A673 (cell line): Measurements from ENCODE around the gene C19orf81. TPM values are rescaled to one million over a fixed set of nuclear protein-coding genes. Genes with fewer than 3 reads are reported as not detected.

ENCODE experiments used
- BruUV-seq: library from RNA; stranded (reverse); fragments of 400-500 nt; replicated peaks from 2 replicates; lab custom pipeline; 2021; lab: Mats Ljungman, UMichigan
- CTCF ChIA-PET: fragments of 300-600 bp; sonication (Branson Sonifier 250); formaldehyde crosslinking; loops from one replicate; lab custom pipeline; 2022; ENCODE audit warnings: antibody characterized with exemption; lab: Charles Lee
- POLR2A ChIA-PET: fragments of 300-600 bp; sonication (Branson Sonifier 250); formaldehyde crosslinking; loops from one replicate; lab custom pipeline; 2022; ENCODE audit warnings: antibody characterized with exemption; ENCODE audit not compliant: low non-redundant PET; lab: Charles Lee
- DNase-seq: peaks from one replicate; pipeline ENCODE4 v3.0.0-alpha.2; 2015; ENCODE audit warnings: low spot score
- H3K27ac ChIP-seq: fragments of 200-600 bp; sonication (generic); 2 replicates; pipeline ENCODE4 v1.5.1; 2016; ENCODE audit warnings: mixed run types, low read depth, mild to moderate bottlenecking, mixed read lengths, antibody characterized with exemption, low read length; ENCODE audit not compliant: poor library complexity, severe bottlenecking
- H3K27me3 ChIP-seq: fragments of 200-600 bp; sonication (generic); replicated peaks from 2 replicates; pipeline ENCODE4 v1.6.1; 2017; ENCODE audit warnings: mixed run types, low read depth, mild to moderate bottlenecking, mixed read lengths, antibody characterized with exemption, low read length; ENCODE audit not compliant: insufficient read depth, poor library complexity
- H3K36me3 ChIP-seq: fragments of 200-600 bp; sonication (generic); 2 replicates; pipeline ENCODE4 v1.6.1; 2016; ENCODE audit warnings: mixed run types, mild to moderate bottlenecking, mixed read lengths, antibody characterized with exemption, low read length; ENCODE audit not compliant: insufficient read depth, poor library complexity, severe bottlenecking
- H3K4me1 ChIP-seq: fragments of 200-600 bp; sonication (generic); 2 replicates; pipeline ENCODE4 v1.6.1; 2017; ENCODE audit warnings: mixed run types, mild to moderate bottlenecking, mixed read lengths, antibody characterized with exemption, low read length; ENCODE audit not compliant: insufficient read depth, poor library complexity, severe bottlenecking
- H3K4me3 ChIP-seq: fragments of 200-600 bp; sonication (generic); 2 replicates; pipeline ENCODE4 v1.5.1; 2016; ENCODE audit warnings: low read depth, mixed run types, mild to moderate bottlenecking, mixed read lengths, low read length; ENCODE audit not compliant: poor library complexity, severe bottlenecking
- H3K9me3 ChIP-seq: fragments of 200-600 bp; sonication (generic); 2 replicates; pipeline ENCODE4 v1.6.1; 2016; ENCODE audit warnings: mixed run types, low read depth, mild to moderate bottlenecking, mixed read lengths, antibody characterized with exemption, low read length; ENCODE audit not compliant: poor library complexity, severe bottlenecking
- EZH2 ChIP-seq: fragments of 200-600 bp; sonication (generic); IDR thresholded peaks from 2 replicates; pipeline ENCODE4 v1.6.1; 2017; ENCODE audit warnings: borderline replicate concordance, low read depth, mild to moderate bottlenecking, mixed read lengths, antibody characterized with exemption, low read length; ENCODE audit not compliant: poor library complexity, severe bottlenecking
- intact Hi-C: fragments of 100-400 bp; cut with micrococcal nuclease; formaldehyde crosslinking; loops from one replicate; pipeline ENCODE4 v1.10.0; 2022; ENCODE audit not compliant: unreplicated experiment
- total RNA-seq: library from RNA; stranded (reverse); gene quantifications from 2 replicates; pipeline ENCODE4 v1.2.3, GENCODE V29; 2021
- TF ChIP-seq, protein P1 (sequence below): fragments of 300-800, 200-600 bp; sonication (generic); conservative IDR thresholded peaks from 2 replicates; pipeline ENCODE4 v1.5.1; 2017; ENCODE audit warnings: low read depth, mild to moderate bottlenecking, antibody characterized with exemption, low read length, moderate library complexity, mixed read lengths

Gene C19orf81
- total RNA-seq, 1 experiment from 2014 or later: 6.2 TPM

DNA sequence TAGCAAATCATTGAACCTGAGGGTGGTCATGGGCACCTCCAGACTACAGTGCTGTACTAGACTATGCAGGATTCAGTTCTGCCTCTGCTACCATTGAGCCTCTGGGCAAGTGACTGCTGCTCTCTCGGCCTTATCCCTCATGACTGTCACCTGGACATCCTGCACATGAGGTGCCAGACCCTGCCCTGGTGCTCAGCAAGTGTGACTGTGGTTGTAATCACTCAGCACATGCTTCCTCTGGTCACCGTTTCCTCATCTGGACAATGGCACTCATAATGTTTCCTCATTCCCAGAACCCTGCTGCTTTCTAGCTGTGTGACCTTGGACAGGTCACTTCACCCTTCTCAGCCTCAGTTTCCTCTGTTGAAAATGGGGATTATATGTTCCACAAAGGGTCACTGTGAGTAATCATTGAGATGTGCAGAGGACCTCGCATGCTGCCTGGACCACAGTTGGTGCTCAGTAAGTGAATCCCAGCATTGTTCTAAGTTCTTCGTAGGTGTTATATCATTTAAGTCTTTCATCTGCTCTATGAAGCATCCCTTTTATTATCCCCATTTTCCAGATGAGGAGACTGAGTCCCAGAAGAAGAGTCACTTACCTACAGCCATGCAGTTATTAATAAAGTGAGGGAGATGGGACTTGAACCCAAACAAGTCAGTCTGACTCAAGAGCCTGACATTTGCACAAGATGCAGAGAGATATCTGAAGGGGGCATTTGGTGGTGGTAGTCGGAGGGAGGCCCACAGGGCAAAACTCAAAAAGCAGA, 12.7 kb upstream of the C19orf81 start:
- no peak for TF ChIP-seq EZH2
- TF ChIP-seq, protein P1, sequence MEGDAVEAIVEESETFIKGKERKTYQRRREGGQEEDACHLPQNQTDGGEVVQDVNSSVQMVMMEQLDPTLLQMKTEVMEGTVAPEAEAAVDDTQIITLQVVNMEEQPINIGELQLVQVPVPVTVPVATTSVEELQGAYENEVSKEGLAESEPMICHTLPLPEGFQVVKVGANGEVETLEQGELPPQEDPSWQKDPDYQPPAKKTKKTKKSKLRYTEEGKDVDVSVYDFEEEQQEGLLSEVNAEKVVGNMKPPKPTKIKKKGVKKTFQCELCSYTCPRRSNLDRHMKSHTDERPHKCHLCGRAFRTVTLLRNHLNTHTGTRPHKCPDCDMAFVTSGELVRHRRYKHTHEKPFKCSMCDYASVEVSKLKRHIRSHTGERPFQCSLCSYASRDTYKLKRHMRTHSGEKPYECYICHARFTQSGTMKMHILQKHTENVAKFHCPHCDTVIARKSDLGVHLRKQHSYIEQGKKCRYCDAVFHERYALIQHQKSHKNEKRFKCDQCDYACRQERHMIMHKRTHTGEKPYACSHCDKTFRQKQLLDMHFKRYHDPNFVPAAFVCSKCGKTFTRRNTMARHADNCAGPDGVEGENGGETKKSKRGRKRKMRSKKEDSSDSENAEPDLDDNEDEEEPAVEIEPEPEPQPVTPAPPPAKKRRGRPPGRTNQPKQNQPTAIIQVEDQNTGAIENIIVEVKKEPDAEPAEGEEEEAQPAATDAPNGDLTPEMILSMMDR: no peak
- H3K4me1 ChIP-seq: no peaks in the 10 kb centered on the region
- H3K36me3 ChIP-seq: no peaks in the 10 kb centered on the region
- ChIA-PET POLR2A (no interaction called here), CTCF (no interaction called here)
- peaks cover 12% of the 10 kb centered on the region for H3K9me3 ChIP-seq
- H3K4me3 ChIP-seq: no peak overlapping the region
- intact Hi-C loops: no loop called here
- DNase-seq: no peak
- no TSS peak for BruUV-seq
- no peak overlapping the region for H3K27ac ChIP-seq
- peaks cover 11% of the 10 kb centered on the region for H3K27me3 ChIP-seq

DNA sequence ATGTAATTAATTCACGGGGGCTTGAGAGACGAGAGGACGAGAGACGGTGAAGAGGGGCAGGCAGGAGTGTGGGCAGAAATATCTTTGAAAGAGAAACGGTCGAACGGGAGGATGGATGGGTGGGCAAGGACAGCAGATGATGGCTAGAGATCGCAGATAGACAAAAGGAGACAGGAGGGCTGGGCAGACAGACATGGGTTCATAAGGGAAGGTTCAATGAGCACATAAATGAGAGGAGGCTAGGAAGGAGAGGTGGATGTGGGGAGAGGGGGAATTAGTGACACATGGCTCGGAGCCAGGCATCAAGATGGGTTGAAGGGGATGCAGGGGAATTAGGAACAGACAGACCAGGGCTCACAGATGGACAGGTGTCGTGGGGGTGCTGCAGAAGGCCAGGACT, 10.6 kb upstream of the C19orf81 start:
- no peaks in the 10 kb centered on the region for H3K4me1 ChIP-seq
- TF ChIP-seq EZH2: no peak
- TF ChIP-seq, protein P1: no peak
- DNase-seq: no peak
- peaks cover 19% of the 10 kb centered on the region for H3K27me3 ChIP-seq
- no peaks in the 10 kb centered on the region for H3K36me3 ChIP-seq
- intact Hi-C loops: no loop called here
- H3K27ac ChIP-seq: no peak overlapping the region
- POLR2A ChIA-PET: interaction anchor here (0.6 to 0.7 kb wide), 3 partner anchors 10 to 1260 kb away, joined by 3 to 4 read pairs (median 4); no protein-coding TSS in a partner anchor
- H3K4me3 ChIP-seq: no peak overlapping the region
- CTCF ChIA-PET: interaction anchor here (0.7 kb wide), 1 partner anchor 254 kb away, joined by 4 read pairs; the partner anchor contains the start of gene POLD1
- H3K9me3 ChIP-seq: peaks cover 8% of the 10 kb centered on the region
- BruUV-seq: no TSS peak

DNA sequence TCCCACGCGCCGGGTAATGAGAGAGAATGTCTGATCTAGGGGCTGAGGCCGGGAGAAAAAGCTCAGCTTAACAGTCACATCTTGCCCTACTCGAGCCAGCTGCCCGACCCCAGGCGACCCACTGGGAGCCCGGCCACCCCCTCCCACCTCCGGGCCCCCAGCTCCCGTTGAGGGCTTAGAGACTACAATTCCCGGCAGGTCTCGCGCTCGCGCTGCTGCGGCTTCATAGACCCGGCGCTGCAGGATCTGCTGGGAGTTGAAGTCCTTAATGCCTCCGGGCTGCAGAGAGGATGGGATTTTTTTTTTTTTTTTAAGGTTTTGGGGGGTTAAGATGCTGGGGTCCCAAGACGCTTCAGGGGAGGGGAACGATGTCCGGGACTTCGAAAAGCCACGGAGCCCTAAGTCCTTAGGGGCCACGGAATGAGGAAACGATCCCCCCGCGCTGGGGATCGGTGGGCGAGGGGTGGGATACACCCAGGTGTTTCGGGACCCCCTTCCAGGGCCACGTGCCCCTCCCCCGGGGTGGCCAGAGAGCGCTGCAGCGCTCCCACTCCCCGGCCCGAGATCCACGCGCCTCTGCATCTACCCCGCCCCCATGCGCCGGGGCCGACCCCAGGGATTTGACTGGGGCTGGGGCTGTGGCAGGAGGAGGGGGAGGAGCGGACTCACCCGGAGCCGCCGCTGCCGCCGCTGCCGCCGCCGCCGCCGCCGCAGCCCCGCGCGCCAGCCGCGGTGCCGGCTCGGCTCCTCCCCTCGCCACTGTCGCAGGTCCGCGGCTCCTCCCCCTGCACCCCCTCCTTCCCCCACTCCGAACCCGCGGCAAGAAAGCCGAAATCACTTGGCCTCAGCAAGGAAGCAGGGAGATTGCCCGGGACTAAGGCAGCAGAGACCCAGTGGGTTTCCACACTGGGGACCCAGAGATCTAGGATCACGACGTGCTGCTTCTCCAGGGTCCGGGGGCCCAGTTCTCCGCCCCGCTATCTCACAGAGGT, 9.8 kb upstream of the C19orf81 start, which contains the start of gene SYT3:
Gene SYT3 (minus strand): TSS at position 761 of the 992 bp plus-strand sequence. CDS start 2,470 bp downstream, outside the sequence.
- Histone ChIP-seq H3K27ac (no peak within 1 kb of the TSS), H3K36me3 (no peaks in the 10 kb centered on the region), H3K9me3 (no peaks in the 10 kb centered on the region), H3K4me1 (no peaks in the 10 kb centered on the region), H3K4me3 (peak within 1 kb of the TSS; percentile 56), H3K27me3 (peaks cover 21% of the 10 kb centered on the region)
- intact Hi-C loops: no loop called here
- ChIA-PET CTCF (interaction anchor here (0.7 kb wide), 1 partner anchor 255 kb away, joined by 4 read pairs; the partner anchor contains the start of gene POLD1), POLR2A (interaction anchor here (0.6 to 0.7 kb wide), 3 partner anchors 11 to 1259 kb away, joined by 3 to 4 read pairs (median 4); no protein-coding TSS in a partner anchor)
- no TSS peak for BruUV-seq
- peak; percentile 81 for DNase-seq
- TF ChIP-seq EZH2: no peak
- TF ChIP-seq, protein P1: no peak
